ENCODE results near the gene ABO.
"Not testable (repeated sequence)": the region's sequence is repeated elsewhere in the genome, so short reads cannot be mapped to it uniquely, and the experiment has no call there.

ABO gene

DNA sequence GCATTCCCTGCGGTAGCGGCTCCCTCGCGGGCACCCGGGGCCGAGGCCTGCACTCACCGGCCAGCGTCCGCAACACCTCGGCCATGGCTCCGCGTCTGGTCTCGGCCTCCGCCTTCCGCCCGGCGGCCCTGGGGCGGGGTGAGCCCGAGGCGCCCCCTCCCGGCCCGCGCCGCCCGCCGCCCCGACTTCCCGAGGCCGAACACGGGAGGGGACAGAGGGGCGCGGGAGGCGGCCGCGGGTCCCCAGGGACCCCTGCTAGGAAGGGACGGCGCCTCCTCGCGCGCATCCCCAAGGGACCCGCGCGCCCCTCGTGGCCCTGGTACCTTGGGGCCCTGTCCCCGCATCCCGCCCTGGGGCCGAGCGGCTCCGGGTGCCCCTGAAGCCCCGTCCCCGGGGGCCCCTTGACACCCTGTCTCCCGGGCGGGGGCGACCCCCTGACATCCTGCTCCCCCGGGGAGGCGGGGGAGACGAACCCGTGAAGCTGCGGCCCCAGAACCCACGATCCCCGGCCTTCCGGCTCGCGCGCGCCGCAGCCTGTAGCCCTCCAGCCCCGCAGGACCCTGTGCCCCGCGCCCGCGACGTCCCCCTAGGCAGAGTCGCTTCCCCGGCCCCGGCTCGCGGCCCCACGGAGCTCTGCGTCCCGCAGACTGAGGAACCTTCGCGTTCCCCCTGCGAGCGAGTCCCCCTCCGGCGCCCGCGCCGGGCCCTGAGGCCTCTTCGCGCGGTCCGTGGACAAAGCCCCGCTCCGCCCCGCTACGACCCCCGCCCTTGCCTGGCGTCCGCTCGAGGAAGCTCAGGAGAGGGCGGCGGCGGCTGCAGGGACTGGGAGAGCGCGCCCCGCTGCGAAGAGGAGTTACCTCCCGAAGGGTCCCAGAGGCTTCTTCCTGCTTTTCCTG, at the start of gene ABO:
TSS of gene ABO (minus strand) at position 97 of the 896 bp plus-strand sequence.
- no peak for DNase-seq

DNA sequence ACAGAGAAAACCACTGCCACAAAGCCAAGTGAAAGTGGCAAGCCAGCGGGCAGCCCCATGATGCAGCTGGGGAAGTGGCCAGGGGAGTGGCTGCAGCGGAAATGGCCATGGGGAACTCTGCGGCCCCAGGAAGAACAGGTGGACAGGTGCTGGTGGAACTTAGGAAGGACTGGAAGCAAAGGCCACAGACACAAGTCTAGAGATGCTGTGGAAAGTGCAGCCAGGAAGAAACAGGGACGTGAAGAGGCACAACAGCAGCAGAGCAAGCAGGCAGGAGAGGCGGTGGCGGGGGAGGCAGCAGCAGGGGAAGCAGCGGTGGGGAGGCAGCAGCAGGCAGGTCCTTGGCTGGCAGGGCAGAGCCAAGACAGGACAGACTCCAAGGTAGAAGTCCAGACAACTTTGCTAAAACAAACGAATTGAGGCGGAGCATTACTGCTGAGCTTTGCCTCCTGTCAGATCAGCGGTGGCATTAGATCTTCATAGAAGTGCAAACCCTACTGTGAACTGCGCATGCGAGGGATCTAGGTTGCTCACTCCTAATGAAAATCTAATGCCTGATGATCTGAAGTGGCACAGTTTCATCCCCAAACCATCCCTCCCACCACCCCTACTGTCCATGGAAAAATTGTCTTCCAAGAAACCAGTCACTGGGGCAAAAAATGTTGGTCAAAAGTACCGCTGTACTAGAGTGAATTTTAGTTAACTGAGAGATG, 49.1 kb upstream of the ABO start:
- no peak for DNase-seq

DNA sequence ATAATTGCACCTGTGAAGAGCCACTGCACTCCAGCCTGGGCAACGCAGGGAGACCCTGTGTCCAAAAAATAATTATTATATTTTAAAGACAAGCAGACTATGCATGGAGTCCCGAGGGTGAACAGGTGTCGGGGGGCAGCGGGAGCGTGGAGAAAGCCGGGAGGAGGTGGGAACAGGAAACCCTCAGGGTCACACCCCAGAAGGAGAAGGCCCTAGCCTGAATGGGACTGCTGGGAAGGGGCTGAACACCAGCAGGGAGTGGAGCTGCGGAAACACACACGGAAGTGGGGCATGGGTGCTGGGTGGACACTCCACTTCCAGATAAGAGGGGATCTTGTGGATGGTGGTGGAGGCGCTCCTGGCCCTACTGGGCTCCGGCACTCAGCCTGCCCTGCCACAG, 48.2 kb upstream of the ABO start:
- DNase-seq = no peak

DNA sequence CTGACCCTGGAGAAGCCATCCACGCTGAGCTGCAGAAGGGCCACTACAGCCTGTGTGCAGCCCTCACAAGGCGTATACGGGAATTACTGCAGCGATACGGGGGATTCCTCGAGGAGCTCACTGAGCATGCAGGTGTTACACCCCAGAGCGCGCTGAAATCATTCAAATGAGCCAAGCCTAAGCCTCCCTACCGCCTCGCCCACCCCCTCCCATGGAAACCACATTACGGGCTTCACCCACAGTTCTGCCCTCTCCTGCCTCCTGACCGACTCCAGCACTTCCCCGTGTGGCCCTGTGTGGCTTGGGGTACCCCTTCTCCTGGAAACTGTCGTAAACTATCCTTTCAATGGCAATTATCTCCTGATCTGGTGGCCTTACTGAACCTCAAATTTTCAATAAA, 47.7 kb upstream of the ABO start:
- no peak for DNase-seq

DNA sequence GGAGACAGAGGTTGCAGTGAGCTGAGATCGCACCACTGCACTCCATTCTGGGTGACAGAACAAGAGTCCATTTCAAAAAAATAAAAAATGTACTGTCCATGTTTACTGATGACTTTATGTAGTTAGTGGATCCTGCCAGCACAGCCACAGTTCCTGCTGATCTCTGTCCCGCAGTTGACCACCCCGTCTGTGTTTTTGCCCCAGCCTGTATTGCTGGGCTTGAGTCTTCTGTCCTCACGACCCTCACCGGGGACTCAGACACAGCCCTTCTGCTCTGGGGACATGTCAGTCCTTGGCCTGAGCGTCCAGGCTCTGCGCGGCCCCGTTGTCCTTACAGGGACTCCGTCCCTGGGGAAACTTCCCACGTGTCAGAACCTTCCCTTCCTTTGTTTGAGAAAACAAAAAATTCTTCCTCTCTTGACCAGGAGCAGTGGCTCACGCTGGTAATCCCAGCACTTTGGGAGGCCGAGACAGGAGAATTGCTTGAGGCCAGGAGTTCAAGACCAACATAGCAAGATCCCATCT, 46.5 kb upstream of the ABO start:
- DNase-seq = no peak

DNA sequence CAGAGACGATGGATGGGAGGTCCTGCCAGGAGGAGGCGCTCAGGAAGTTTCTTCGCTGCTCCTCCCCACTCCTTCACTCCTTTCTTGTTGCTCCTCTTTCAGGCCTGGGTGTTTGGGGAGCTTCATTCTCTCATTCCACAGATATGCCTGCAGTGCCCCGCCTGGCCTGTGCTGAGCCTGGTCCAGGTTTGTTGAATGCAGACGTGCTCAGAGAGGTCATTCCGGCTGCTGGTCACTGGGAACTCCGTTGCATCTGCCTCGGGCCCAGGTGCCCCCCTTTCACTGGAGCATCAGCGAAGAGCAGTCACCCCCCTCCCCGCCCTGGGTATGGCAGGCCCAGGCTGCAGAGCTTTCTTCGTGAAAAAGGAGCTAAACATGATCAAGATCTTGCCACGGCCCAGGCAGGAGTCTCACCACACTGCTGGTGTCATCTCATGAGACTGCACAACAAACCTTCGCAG, 45.5 kb upstream of the ABO start:
- no peak for DNase-seq

DNA sequence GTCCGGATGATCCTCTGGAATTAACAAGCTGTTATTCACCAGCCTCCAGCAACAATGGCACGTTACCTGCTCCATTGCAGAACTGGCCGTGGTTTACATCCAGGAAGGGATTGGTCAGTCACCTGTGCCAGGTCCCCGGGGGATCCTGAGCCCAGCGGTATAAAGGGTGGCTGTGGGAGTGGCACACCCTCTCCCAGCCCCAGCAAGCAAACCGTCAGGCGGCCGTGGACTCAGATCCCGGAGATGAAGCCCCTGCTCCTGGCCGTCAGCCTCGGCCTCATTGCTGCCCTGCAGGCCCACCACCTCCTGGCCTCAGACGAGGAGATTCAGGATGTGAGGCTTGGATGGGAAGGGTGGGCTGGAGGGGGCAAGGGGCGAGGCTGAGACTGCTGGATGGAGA, 42.5 kb upstream of the ABO start:
- not testable (repeated sequence) for DNase-seq

DNA sequence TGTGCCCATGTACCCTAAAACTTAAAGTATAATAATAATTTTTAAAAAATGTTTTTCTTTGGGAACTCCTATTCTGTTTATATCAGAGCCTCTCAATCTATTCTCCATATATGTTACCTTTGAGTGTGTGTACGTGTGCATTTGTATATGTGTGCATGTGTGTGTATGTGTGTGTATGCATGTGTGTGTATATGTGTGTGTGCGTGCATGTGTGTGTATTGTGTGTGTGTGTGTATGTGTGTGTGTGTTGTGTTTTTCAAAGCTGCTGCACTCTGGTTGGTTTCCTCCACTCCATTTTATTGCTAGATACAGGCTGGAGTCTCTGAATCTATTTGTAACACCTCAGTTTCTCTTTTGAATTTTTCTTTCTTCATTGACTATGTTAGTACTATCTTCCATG, 41.0 kb upstream of the ABO start:
- no peak for DNase-seq

DNA sequence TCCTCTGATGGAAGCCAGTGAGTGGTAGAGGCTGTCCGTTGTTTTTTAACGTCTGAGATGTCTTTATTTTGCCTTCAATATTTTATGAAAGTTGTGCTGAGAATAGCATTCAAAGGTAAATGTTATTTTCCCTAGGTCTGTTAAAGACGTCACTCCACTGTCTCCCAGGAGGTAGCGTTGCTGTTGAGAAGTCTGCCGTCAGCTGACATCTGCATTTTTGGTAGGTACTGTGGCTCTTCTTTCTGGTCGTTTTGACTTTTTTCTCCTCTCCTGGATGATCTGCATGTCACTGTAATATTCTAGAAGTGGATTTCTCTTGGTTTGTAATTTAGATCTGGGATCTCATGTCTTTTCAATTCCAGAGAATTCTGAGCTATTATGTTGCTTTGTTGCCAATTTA, 34.6 kb upstream of the ABO start:
- no peak for DNase-seq

DNA sequence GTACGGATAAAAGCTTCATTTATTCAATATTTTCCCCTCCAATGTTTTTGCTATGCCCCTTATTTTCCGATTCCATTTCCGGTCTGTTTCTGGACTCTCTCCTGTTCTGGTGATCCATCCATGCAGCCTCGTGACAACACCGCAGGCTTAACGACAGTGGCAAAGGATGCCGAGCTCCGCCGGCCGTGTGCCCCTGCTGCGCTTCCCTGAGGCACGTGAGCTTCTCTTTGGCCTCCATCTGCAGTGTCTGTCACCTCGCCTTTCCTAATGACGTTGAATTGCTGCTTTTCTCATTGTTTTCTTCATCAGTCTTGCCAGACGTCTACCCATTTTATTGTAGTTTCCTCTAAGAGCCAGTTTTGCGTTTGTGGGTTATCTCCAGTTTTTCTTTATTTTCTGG, 32.3 kb upstream of the ABO start:
- no peak for DNase-seq

DNA sequence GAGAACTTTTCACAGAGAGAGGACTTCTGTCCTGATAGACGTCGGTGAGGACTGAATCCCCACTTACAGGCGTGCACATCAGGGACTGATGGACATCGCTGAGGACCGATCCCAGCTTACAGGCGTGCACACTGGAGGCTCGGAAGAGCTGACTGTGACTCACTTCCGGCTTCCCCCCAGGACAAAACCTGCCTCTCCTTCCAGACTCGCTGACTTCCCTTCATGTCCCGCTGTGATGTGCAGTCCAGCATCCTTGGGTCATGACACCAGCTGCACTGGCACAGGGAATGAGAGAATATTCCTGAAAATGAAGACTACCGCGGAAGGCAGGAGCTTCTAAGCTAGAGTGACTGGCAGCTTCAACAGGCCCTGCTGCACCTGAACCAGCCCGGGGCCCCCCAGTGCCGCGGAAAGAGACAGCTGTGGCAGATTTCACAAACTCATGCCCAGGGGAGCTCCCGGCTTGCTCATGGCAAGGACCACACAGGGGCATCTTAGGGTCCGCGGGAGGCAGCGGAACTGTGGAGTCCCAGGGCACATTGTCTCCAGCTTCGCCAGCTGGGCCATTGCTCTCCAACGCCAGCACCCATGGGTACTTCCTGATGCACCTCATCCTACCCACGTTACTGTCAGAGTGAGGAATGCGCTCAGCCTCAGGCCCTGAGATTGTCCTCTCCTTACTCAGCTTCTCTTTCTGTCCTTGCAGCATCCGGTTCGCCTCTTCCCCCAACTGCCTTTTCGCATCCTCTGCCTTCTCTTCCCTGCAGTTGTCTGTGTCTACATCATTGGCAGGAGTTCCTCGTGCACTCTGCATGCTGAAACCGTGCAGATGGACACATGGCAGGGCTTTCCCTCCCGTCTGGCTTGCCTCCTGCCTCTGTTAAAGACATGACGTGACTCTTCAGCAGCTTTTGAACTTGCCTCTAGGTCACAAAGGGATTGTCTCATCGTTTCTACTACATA, 31.5 kb upstream of the ABO start:
- DNase-seq = no peak

DNA sequence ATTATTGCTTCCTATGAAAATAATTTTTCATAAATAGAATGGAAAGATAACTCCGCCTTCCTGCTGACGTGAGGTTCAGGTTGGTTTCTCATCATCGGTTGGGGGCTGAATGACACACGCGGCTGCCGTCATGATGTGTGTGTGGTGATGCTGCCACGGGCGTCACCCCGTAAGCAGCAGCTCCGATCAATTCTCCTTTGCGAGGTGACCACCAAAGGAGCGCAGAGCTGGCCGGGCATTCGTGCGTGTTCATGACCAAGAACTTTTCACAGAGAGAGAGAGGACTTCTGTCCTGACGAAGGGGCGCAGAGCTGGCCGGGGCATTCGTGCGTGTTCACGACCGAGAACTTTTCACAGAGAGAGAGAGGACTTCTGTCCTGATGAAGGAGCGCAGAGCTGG, 30.7 kb upstream of the ABO start:
- DNase-seq = no peak

DNA sequence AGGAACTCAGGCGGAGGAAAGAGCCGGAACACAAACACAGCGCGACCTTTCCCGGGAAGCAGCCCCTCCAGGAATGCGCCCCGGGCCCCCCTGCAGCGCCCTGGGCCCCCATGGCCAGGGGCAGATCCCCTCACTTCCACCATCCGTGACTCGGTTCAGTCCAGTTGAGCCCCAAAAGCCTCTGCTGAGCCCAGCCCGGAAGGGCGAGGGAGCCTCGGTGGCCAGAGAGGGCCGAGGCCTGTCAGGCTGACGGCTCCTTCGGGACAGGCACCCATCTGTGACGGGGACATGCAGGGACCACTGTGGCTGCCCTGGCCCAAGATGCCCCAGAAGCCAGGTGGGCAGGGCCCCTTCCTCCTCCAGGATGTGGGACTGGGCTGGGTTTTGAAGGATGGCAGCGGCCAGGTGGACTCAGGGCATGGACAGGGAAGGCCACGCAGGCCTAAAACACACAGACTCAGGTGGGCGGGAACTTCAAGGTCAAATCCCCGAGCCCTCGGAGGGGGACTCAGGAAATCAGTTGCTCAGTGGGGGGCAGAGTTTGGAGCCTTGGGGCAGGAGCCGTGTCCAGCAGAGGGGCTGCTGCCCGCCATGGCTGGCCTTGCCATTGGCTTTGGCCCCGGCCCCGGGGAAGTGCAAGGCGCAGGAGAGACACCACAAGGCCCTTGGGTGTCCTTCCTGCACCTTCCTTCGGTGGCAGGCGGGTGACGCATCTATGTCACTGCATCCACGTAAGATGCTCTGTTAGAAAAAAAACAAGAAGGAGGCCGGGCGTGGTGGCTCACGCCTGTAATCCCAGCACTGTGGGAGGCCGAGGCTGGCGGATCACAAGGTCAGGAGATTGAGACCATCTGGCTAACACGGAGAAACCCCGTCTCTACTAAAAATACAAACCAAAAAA, 29.7 kb upstream of the ABO start:
- DNase-seq = no peak

DNA sequence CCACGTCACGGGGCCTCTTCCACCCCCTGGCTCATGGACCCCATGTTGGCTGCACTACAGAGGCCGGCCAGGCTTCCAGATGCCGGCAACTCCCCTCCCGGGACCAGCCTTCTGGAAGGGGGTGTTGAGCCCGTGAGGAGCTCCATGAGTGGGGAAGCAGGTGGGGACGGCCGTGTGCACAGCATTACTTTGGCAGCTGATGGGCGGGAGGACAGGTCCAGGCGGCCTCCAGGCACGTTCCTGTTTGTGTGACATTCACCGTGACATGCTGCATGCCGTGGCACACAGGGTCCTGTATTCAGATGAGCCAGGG, 29.1 kb upstream of the ABO start:
- no peak for DNase-seq

DNA sequence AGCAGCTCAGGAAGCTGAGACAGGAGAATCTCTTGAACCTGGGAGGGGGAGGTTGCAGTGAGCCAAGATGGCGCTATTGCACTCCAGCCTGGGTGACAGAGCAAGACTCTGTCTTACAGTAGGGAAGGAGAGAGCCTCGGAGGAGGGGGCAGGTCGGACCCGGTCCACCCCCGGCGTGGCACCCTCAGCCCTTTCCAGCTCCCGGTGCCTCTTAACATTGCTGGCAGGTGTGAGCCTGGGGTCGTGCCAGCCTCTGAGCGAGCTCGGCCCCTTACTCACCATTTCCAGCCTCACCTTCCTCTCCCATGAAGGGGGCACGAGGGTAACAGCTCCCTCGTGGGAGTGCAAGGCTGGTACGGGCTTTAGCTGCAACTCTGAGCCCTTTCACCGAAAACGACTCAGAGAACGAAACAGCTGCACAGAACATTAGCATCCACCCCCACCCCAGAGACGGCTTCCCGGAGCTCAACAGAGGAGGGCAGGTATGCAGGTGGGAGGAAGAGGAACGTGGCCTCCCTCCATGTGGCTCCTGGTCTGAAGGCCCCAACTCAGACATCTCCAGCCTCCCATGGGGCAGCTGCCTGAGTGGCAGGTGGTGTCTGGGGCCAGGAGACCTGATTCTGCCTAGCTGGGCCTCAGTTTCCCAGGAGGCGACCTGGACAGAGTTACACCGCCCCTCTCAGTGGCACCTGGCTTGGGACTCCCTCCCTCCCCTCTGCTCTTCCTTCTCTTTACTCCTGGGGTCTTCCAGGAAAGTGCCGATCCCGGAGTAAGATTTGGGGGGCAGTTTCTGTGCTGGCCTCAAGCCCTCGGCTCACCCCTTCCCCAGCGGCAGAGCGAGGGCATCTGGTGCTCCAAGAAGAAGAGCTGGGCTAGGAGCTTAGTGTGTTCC, 28.5 kb upstream of the ABO start:
- DNase-seq = no peak

DNA sequence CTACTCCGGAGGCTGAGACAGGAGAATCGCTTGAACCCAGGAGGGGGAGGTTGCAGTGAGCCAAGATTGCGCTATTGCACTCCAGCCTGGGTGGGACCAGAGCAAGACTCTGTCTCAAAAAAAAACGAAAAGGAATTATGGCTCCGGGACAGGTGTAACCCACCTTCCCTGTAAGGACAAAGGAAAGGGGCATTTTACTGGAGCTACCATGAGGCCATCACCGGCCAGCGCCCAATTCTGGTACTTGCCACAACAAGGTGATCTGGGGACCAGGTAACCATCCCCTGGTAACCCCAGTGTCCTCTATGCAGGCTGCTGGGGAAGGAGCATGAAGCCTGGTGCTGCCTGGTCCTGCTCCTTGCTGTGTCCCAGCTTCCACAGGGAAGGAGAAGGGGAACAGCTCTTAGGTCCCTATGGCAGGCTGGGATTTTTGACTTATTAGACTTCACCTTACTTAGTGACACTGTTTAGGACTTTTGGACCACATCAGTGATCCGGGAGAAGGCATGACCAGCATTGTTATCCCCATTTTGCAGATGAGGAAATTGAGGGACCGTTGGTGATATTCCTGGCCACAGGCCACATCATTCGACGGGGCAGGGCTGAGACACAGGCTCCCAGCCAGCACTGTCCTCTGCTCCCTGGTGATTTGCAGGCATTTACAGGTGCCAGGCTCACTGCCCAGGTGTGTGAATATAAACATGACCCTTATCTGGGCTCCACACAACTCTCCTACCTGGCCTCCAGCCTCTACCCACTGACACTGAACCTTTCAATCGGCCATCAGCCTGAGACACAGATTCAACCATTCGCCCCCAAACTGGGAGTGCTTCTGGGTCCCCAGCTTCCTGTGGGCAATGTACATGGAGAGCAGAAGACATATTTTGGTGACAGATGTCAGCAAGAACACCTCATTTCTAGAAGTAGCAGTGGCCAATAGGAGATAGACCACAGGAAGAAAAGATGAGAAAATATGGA, 26.5 kb upstream of the ABO start:
- no peak for DNase-seq

DNA sequence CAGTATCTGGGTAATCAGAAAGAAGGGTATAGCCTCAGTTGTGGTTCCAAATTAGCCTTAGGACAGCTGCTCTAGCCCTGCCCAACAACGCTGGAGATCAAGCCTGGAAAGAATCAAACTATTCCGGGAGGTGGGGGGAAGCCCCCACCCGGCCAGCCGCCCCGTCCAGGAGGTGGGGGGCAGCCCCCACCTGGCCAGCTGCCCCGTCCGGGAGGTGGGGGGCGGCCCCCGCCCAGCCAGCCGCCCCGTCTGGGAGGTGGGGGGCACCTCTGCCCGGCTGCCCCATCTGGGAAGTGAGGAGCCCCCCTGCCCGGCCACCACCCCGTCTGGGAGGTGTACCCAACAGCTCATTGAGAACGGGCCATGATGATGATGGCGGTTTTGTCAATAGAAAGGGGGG, 25.0 kb upstream of the ABO start:
- not testable (repeated sequence) for DNase-seq

DNA sequence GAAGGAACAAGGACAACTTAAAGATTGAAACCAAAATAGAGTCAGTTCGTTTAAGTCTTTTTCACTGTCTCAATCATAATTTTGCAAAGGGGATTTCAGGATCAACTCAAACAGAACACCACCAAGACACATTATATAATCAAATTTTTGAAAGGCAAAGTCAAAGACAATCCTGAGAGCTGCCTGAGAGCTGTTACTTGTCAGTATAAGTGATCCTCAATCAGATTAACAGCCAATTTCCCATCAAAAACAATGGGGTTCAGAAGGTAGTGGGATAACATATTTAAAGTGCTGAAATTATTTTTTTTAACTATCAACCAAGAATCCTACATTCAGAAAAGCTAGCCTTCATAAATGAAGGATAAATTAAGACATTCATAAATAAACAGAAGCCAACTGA, 19.3 kb upstream of the ABO start:
- DNase-seq = no peak

DNA sequence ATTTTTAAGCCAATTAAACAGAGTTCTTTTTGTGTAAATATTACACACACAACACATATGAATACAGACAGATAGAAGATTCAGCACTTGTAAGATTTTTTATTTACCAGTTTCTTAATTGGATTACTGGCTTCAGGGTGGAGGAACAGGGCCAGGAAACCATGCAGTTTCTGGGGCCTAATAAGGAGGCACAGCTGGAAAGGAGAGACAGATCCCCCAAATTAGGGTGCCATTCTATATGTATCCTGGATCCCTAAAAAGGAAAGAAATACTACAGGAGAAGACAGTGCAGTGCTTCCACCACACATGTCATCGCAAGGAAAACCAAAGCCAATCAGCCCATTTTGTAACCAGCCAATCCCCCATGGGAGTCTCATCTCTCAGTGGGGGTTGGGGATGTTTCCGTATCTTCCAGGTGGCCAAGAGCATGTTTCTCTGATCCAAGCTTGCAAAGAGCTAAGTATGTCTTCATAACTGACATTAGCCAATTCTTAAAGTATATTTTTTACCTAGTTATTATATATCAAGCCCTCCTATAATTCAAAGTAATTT, 15.8 kb upstream of the ABO start:
- DNase-seq = no peak

Measured in CD4-positive, alpha-beta T cell treated with Interleukin-21 for 1 hour (primary cell).